ENCODE results near the gene RNF114.

- TF ChIP-seq TAF1 (IDR thresholded peaks at IDR 0.05; ENCODE audit: borderline replicate concordance, insufficient read depth, low read length) (no peak), POLR2AphosphoS5 (IDR thresholded peaks at IDR 0.05; ENCODE audit: low read depth, low read length) (no peak), REST (IDR thresholded peaks at IDR 0.05; ENCODE audit: insufficient read depth in 1 of 2, low read depth in 2 of 2, low read length in 2 of 2) (no peak), FOXP2 (optimal IDR thresholded peaks at IDR 0.05; ENCODE audit: borderline replicate concordance, extremely low read depth, extremely low read length, insufficient read depth) (no peak)
These were observed 34.3 kb downstream of the RNF114 start for GRCh38 chr20:49970498-49970897.
